Measurements from ENCODE around the gene ZNF143.

The ZNF143 gene

GRCh38 chr11:9460322-9461062 lies at the start of gene ZNF143:
Gene ZNF143 (plus strand): TSS chr11:9461012. CDS start chr11:9471309, 10,297 bp downstream.
- TF ChIP-seq GATA3 (IDR thresholded peaks at IDR 0.05; ENCODE audit: low read depth, low read length) (no peak), GATA2 (IDR thresholded peaks at IDR 0.05; ENCODE audit: low read depth, low read length) (no peak)

DNA sequence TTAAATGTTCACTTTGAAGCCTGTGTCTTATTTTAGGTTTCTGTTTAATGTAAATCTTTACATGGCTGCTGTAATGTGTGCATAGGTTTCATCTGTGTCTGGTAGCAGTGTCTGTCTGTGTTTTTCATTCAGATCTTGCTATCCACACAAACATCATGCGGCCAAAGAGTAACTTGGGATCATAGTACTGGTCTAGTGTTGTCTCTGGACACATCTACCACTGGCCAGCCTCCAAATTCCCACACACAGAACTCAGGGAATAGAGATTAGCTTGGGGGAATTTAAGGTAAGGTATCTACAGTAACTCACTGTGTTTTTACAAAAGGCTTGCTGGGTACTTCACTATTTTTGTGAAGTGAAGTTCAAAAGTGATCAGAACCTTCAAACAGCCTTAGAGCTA lies 32.1 kb upstream of the ZNF143 start:
- TF ChIP-seq GATA3 (IDR thresholded peaks at IDR 0.05; ENCODE audit: low read depth, low read length) (no peak), GATA2 (IDR thresholded peaks at IDR 0.05; ENCODE audit: low read depth, low read length) (no peak)

DNA sequence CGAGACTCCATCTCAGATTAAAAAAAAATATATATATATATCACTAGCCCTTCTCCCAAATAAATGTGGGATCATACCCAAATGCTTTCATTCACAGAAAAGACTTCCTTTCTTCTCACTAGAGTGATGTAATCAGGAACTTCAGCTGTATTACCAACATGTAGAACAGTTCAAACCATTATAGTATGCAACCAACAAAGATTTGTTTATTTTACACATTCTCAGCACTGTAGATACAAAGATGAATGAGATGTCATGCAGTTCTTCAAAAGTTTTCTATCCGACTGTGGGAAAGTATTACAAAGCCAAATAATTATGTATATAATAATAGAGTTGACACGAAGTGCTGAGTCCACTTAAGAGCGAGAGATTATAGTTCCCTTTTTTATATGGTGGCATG lies 22.2 kb upstream of the ZNF143 start:
- no peak for TF ChIP-seq GATA2 (IDR thresholded peaks at IDR 0.05; ENCODE audit: low read depth, low read length)
- TF ChIP-seq GATA3 (IDR thresholded peaks at IDR 0.05; ENCODE audit: low read depth, low read length) = no peak

GRCh38 chr11:9446230-9446629 lies 14.6 kb upstream of the ZNF143 start:
- TF ChIP-seq GATA2 (IDR thresholded peaks at IDR 0.05; ENCODE audit: low read depth, low read length) = no peak

DNA sequence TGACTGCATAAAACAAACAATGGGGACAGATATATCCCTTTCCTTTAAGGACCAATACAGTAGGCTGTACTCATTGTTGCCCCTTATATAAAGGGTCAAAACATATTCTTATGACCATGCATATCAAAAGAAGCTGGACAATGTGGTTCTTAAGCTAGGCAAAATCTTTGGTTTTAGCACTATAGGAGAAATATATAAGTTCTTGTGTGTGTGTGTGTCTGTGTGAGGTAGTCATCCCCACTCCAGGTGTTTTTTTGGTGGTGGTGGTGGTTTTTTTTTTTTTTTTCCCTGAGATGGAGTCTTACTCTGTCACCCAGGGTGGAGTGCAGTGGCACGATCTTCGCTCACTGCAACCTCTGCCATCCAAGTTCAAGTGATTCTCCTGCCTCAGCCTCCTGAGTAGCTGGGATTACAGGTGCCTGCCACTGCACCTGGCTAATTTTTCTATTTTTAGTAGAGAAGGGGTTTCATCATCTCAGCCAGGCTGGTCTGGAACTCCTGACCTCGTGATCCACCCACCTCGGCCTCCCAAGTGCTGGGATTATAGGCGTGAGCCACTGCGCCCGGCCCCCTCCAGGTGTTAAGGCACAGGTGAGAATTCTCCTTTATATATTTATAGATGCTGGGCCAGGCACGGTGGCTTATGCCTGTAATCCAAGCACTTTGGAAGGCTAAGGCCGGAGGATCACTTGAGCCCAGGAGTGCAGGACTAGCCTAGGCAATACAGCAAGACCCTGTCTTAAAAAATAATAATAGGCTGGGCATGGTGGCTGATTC lies 12.0 kb upstream of the ZNF143 start:
- no peak for TF ChIP-seq GATA2 (IDR thresholded peaks at IDR 0.05; ENCODE audit: low read depth, low read length)
- TF ChIP-seq GATA3 (IDR thresholded peaks at IDR 0.05; ENCODE audit: low read depth, low read length) = no peak

- TF ChIP-seq GATA2 (IDR thresholded peaks at IDR 0.05; ENCODE audit: low read depth, low read length) (no peak), GATA3 (IDR thresholded peaks at IDR 0.05; ENCODE audit: low read depth, low read length) (no peak)
Measured at GRCh38 chr11:9455722-9456121, 5.1 kb upstream of the ZNF143 start.

GRCh38 chr11:9459667-9460321 lies 1.0 kb upstream of the ZNF143 start:
- no peak for TF ChIP-seq GATA2 (IDR thresholded peaks at IDR 0.05; ENCODE audit: low read depth, low read length)
- TF ChIP-seq GATA3 (IDR thresholded peaks at IDR 0.05; ENCODE audit: low read depth, low read length) = no peak

- no peak for TF ChIP-seq GATA3 (IDR thresholded peaks at IDR 0.05; ENCODE audit: low read depth, low read length)
- TF ChIP-seq GATA2 (IDR thresholded peaks at IDR 0.05; ENCODE audit: low read depth, low read length) = no peak
Measured at GRCh38 chr11:9461063-9461759, 399 bp downstream of the ZNF143 start.

DNA sequence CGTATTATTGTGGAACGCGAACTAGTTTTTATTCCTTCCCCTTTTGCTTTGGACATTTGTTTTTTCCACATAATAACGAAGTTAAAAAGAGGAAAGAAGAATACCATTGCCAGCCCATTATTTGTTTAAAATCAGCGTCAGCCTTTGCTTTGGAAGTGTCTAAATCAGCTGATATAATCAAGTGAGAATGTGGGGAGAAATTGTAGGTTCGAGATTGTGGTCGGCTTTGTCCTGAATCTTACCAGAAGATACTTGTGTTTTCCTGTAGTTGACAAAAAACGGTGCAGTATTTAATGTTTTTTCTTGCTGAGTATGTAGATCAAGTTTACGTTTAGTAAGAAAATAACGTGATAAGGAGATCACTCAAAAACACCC lies 935 bp downstream of the ZNF143 start:
- TF ChIP-seq GATA2 (IDR thresholded peaks at IDR 0.05; ENCODE audit: low read depth, low read length) = no peak
- TF ChIP-seq GATA3 (IDR thresholded peaks at IDR 0.05; ENCODE audit: low read depth, low read length) = no peak

DNA sequence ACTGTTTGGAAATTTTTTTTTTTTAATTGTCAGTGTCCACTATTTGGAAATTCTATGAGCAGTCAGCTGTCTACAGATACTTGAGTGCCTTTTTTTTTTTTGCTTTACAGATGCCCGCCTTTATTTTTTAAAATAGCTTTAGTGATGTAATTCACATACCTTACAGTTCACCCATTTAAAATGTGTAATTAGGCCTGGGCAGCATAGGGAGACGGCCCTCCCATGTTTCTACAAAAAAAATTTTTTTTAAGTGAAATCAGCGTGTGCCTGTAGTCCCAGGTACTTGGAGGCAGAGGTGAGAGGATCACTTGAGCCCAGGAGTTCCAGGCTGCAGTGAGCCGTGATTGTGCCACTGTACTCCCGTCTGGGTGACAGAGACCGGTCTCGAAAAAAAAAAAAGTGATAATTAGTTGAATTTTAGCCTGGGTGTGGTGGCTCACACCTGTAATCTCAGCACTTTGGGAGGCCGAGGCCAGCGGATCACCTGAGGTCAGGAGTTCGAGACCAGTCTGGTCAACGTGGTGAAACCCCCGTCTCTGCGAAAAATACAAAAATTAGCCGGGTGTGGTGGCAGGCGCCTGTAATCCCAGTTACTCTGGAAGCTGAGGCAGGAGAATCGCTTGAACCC lies 1.5 kb downstream of the ZNF143 start:
- TF ChIP-seq GATA3 (IDR thresholded peaks at IDR 0.05; ENCODE audit: low read depth, low read length) = no peak
- TF ChIP-seq GATA2 (IDR thresholded peaks at IDR 0.05; ENCODE audit: low read depth, low read length) = no peak

DNA sequence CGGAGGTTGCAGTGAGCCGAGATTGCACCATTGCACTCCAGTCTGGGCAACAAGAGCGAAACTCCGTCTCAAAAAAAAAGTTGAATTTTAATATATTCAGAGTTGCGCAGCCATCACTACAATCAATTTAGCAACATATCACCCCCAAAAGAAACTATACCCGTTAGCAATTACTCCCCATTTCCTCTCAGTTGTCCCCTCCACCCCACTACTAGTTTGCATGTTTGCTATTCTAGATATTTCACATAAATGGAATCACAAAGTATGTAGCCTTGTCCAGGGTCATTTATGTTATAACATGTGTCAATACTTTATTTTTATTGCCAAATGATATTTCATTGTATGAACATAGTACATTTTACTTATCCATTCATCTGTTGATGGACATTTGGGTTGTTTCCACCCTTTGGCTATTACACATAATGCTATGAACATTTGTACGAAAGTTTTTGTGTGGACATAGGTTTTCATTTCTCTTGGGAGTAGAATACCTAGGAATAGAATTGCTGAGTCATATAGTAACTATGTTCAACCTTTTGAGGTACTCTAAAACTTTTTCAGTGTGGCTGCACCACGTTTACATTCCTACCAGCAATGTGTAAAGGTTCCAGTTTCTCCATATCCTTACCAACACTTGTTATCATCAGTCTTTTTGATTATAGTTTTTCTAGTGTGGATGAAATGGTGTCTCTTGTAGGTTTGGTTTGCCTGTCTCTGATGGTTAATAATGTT lies 2.2 kb downstream of the ZNF143 start:
- TF ChIP-seq GATA3 (IDR thresholded peaks at IDR 0.05; ENCODE audit: low read depth, low read length) (no peak), GATA2 (IDR thresholded peaks at IDR 0.05; ENCODE audit: low read depth, low read length) (no peak)

GRCh38 chr11:9470765-9471164 lies 10.0 kb downstream of the ZNF143 start:
- TF ChIP-seq GATA3 (IDR thresholded peaks at IDR 0.05; ENCODE audit: low read depth, low read length) (no peak), GATA2 (IDR thresholded peaks at IDR 0.05; ENCODE audit: low read depth, low read length) (no peak)

DNA sequence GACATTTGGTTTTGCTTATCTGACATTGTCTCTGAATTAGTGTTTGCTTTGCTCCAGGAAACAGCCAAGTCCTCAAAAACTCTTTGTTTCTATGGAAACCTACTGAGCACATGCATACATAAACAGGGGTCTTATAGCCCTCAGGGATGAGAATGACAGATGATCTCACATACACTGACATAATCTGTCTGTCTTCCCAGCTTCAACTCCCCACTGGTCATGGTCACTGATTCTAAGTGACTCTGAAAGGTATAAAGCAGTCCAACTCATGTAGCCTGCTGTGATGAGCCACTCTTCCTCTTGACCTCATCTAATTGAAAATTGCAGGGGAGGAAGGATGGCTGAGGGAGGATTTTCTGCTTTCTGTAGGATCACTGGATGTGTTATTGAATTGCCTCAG lies 12.6 kb downstream of the ZNF143 start:
- TF ChIP-seq GATA2 (IDR thresholded peaks at IDR 0.05; ENCODE audit: low read depth, low read length) = no peak
- no peak for TF ChIP-seq GATA3 (IDR thresholded peaks at IDR 0.05; ENCODE audit: low read depth, low read length)

Data from SH-SY5Y (cell line).